Esophagus squamous epithelium (tissue), 4 donors: ENCODE measurements around the gene CABP2.

Experiments used
- POLR2A ChIP-seq, 4 donors: fragments of 450-650 bp; IDR thresholded peaks; one replicate each; pipeline ENCODE4 v1.6.1; 2017; ENCODE audit warnings: antibody characterized with exemption in 4 of 4, mild to moderate bottlenecking in 4 of 4, moderate library complexity in 3 of 4
- TF ChIP-seq, protein P1 (sequence below), 6 experiments: fragments of 450-650 bp in 4 of 6; fragments of 200-600 bp in 2 of 6; sonication (generic) in 2 of 6; IDR thresholded peaks; one replicate each; pipeline ENCODE4 v1.5.1; 2016 to 2019; ENCODE audit warnings: antibody characterized with exemption in 6 of 6, mild to moderate bottlenecking in 4 of 6, moderate library complexity in 4 of 6

DNA sequence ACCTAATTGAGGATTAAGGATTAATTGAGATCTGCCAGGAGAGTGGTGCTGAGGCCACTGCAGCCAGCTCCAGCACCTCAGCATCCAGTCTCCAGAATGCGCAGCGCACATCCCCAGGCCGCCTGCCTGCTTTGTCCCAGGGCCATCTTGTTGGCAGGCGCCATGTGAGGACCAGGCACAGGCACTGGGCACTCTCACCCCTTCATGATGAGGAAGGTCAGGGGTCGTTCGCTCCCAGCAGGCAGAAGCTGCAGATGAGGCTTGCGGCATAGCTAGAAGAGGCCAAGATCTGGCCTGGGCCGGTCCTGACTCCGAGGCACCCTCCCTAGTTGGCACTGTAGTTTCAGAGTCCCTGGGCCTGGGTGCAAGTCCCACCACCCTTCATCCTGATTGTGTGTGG lies 6.4 kb downstream of the CABP2 start:
- TF ChIP-seq, protein P1, sequence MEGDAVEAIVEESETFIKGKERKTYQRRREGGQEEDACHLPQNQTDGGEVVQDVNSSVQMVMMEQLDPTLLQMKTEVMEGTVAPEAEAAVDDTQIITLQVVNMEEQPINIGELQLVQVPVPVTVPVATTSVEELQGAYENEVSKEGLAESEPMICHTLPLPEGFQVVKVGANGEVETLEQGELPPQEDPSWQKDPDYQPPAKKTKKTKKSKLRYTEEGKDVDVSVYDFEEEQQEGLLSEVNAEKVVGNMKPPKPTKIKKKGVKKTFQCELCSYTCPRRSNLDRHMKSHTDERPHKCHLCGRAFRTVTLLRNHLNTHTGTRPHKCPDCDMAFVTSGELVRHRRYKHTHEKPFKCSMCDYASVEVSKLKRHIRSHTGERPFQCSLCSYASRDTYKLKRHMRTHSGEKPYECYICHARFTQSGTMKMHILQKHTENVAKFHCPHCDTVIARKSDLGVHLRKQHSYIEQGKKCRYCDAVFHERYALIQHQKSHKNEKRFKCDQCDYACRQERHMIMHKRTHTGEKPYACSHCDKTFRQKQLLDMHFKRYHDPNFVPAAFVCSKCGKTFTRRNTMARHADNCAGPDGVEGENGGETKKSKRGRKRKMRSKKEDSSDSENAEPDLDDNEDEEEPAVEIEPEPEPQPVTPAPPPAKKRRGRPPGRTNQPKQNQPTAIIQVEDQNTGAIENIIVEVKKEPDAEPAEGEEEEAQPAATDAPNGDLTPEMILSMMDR (IDR thresholded peaks at IDR 0.05) = no peak
- no peak for TF ChIP-seq POLR2A (IDR thresholded peaks at IDR 0.05)
